GM21390 (cell line): ENCODE measurements around the gene TBC1D17.

ENCODE experiments used
- ATAC-seq: cut with Tn5 transposase; IDR thresholded peaks from one replicate; pipeline ENCODE4 v1.9.1; 2021; ENCODE audit not compliant: unreplicated experiment

The TBC1D17 gene

DNA sequence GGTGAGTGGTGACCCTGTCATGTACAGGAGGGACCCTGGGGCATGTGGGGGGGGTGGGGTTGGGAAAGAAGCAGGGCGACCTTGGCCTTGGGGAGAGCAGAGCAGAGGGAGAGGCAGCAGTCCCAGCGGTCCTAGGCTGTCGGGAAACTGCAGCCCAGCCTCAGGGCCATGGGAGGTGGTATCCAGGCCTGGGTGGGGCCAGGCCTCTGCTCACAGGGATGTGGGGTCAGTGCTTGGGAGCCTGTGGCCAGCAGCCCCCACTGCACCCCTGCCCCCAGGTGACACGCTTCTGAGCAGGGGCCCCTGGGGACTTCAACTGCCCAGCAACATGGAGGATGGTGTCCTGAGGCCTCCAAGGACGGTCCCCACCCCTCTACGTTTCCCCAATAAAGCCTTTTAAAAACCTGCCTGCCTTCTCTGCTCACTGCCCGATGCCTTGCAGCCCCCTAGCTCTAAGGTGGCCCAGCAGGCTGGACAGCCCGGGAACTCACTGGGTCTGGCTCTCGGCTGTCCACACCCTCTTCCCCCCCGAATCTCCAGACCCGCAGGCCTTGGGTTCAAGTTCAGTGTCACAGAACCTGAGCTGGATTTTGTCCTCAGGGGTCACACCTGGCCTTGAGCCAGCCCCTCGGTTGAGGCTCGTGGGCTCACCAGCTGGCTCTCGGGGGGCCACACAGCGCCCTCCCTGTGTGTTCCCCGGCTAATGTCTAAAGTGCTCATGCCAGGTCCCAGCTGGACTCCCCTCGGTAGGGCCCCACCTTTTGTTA is 17.0 kb upstream of the TBC1D17 start:
- ATAC-seq, result no peak

DNA sequence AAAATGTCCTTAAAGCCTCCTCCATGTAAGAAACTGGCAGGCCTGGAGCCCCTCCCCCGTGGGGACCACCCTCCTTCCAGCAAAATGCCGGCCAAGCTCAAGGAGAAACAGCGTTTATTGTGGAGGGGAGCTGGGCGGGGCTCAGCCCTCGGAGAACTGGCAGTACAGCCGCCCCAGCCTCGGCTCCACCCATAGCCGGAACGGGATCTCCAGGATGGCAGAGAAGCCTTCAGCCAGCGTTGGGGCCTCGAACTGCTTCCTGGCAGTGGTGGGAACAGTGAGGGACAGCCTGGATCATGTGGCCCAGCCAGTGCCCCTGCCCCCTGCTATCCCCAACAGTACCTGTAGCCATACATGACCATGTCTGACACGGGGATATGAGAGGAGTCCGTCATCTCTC is 16.4 kb upstream of the TBC1D17 start:
- no peak for ATAC-seq

DNA sequence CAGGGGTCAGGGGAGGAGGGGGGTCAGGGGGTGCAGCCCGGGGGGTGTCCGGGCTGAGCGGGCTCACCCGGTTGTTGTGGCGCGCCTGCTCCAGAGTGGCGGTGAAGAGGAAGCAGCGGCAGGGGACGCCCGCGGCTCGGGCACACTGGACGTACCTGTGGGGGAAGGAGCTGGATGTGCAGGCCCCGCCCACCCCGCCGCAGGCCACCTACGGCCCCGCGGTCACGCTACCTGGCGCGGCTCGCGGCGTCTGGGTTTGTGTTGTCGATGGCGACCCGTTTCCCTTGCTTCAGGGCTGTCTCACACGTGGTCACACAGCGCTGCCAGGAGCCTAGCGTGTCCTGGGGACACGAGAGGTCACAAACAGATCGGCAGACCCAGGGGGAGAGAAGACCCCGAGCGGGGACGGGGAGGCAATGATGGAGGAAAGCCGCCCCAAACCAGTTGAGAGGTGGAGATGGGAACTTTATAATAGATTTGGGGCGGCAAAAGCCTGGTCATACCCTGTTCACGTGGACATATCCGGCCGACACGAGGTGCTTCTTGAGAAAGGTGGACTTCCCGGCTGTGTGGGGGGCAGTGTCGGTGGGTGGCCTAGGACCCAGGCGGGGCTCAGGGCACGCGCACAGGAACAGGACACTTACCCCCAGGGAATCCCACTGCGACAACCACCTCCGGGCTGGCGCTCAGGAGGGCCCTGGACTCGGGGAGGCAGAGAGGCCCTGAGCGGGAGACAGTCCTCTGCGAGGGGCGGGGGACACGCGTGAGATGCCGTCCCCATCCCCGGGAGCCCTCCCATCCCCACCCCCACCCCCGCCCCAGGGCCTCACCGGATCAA is 15.7 kb upstream of the TBC1D17 start:
- ATAC-seq, result no peak

DNA sequence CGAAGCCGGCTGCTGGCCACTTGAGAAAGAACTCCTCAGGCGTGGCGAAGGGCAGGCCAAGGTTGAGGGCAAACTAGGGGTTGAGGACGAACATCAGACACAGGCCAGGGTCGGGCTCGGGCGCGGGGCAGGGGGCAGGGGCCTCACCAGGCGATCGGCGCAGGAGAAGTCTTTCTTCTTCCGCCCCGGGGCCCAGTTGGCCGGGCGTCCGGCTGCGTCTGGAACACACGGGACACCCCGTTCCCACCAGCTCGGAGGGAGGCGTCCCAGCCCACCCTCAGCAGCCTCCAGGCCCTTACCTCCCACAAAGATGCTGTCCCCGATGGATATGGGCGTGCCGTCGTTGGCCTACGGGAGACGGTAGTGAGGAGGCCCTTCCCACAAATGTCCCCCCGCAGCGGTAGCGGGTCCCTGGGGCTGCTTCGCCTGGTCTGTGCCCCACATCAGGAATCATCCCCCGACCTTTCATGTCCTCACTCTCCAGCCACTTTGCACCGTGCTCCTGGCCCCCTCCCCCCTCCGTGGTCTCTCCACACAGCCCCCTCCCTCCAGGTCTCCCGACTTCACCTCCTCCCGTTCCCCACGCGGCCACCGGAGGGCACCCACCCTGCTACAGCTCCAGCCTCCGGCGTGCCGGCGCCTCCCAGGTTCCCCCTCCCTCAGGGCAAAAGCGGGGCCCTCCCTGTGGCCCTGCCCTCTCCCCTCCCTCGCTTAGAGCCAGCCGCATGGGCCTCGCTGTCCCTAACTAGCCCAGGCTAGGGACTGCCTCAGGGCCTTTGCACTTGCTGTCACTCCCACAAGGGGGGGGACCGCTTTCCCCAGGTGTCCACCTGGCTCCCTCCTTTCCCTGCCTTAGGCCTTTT is 14.9 kb upstream of the TBC1D17 start:
- ATAC-seq, result no peak

DNA sequence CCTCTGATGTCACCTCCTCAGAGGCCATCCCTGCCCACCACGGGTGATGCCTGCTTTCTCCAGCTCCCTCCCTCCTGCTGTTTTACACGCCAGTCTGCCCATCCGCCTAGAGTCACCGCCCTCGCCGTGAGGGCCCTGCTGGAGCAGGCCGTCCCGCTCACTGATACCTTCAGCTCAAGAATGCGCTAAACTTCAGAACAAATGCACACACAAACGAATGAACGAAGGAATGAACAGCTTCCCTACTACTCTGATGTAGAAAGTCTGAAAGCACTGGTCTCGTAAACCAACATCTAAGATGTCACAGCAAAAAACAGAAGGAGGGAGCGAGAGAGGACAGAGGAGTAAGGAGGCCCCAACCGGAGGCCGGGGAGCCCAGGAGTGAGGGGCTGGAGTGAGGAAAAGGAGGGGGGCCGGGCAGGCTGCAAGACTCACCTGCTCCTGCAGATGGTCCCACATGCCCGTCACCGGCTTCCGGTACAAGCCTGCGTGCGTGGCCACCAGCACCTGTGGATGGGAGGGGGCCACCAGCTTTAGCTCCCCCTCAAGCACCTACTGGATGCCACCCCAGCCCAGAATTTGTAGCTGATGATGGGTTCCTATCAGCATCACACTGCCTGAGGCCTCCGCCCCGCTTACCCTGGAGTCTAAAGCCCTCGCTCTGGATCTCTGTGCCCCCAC is 14.1 kb upstream of the TBC1D17 start:
- ATAC-seq, result no peak

DNA sequence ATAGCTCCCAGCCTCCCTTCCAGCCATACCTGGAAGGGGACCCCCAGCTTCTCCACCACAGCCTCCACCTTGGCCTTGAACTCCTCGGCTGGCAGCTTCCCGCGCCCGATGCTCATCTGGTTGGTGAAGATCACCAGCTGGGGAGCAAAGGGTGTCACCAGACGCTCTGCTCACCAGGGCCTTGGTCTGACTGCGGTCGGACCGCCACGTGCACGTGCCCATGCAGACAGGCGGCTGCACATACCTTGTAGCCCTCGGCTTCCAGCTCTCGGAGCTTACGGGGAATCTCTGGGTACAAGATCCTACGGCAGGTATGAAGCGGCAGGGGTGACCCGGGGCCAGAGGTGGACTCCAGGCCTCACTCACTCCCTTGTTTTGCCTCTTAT is 13.6 kb upstream of the TBC1D17 start:
- no peak for ATAC-seq

DNA sequence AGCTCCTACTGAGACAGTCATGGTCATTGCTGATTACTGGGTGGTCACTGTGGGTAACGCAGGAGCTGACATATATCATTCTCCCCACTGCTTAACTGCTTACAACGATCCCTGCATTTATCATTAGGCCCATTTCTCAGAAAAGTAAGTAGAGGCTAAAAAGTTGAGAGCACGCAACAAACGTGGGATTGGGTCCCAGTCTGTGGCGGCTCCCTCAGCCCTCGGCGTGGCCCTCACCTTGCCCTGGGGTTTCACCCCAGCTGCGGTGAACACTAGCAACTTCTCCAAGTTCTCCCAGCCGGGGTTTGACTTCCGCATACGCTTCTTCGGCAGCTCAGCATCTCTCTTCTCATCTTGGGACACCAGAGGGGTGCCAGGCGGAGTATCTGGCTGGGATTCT is 12.6 kb upstream of the TBC1D17 start:
- ATAC-seq, result no peak

DNA sequence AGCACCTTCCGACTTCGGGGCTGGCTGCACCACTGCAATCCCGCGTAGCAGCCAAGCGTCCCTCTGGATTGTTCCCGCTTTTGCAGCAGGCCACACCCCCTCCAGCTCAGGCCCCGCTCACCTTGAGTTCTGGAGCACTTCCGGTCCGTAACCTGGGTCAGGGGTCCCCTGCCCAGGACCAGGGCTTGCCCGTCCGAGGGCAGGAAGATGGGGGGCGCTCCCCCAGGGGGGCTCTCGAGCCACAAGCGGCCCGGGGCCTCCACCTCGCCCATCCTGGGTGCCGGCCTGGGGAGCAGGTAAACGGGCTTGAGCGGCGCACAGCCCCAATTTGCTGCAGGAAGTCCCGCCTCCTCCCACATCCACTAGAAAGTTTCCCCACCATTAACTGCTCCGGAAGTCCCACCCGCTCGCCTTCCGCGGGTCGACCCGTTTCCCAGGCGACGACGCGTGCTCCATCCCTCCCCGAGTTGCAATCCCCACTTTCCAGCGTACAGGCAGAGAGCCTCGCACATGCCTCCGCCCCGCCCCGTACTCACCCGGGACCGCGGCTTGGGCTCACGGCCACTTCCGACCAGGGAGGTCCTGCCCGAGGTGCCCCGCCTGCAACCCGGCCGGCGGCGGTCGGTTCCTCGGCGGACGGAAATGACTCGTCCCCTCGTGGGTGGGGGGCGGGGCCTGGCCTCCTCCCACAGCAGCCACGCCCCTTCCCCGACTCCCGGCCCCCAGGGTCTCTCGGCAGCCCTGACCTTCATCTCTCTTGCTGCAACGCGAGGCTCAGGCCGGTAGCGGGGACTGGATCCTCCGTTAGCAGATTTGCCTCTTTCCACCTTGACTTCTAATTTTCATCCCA is 10.3 kb upstream of the TBC1D17 start, which contains the start of gene PNKP:
Gene PNKP, minus strand, starts transcription at position 644 of the 850 bp plus-strand sequence. Its CDS starts 372 bp downstream, at position 272.
- ATAC-seq, result peak; percentile 38

DNA sequence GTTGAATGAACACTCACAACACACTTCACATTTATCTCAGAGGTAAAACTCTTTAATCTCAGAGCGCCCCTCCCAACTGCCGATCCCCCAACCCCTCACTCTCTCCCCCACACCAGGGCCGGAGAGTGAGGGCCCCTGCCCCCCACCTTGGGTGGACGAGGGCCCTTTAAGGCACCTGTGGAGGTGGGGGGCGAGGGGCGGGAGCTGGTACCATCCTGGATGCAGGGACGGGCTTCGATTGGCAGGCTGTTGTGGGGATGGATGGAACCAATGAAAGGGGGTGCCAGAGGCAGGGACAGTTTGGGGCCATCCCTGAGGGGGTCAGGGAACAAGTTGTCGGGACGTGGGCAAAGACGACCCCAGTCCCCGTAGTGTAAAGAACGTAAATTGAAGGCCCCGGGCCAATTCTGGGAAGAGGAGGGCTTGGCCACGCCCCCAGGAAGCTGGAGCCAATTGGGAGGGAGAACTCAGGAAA is 8.5 kb upstream of the TBC1D17 start:
- peak; percentile 11 for ATAC-seq

DNA sequence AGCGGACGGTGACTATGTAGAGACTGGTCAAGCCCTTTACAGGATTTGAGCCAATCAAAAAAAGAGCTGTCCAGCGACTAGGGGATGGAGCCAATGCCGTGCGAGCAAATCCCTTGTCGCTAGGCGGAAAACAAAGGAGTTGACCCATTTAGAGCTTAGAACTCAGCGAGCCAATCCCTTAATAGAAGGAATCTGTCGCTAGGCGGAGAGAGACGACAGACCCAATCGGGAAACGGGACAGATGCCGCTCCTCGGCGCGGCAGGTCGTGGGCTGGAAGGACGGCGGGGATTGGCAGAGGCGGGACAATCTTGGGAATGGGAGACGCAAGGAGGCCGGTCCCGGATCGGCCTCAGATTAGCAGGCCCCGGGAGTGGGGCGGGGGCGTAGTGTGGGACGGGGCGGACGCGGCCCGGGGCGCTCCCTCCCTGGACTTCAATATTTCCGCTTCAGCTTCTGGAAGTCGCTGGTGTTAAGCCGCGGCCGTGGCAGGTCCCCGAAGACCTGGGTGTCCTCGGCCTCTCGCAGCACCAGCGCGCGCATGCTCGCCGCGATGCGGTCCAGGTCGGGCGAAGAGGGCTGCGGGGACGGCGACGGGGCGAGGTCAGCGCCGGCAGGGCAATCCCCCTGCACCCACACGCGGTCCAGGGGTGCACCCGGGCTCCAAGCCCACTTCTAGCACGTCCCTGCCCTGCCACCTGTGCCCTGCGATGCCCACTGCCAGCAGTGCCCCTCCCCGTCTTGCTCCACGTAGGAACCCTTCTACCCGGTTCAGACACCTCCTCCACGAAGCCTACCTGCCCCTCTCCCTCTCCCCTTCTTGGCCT is 7.8 kb upstream of the TBC1D17 start:
- ATAC-seq, result peak; percentile 55

DNA sequence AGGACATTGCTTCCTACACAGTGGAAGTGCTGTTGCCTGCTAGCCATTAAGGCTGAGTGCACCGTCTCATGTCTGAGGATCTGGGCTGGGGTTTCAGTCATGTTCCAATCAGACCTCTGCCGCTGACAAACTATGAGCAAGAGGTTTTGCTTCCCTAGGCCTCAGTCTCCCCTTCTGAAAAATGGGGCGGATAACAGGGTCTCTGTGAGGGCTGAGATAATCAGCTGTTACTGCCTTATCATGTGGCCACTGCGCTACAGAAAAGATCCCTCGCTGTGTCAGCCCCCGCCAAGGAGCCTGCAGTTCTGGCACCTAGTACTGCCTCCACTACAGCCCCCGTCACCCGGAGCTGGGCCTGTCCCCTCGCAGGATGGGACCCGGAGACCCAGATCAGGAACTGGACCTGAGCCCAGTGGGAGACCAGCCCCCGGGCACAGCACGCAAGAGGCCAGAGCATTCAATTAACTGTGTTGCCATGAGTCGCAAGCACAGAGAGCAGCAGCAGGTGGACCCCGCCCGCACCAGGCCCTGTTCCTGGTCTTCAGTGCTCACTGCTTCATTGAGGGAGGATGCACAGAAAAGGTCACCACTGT is 7.1 kb upstream of the TBC1D17 start:
- no peak for ATAC-seq

DNA sequence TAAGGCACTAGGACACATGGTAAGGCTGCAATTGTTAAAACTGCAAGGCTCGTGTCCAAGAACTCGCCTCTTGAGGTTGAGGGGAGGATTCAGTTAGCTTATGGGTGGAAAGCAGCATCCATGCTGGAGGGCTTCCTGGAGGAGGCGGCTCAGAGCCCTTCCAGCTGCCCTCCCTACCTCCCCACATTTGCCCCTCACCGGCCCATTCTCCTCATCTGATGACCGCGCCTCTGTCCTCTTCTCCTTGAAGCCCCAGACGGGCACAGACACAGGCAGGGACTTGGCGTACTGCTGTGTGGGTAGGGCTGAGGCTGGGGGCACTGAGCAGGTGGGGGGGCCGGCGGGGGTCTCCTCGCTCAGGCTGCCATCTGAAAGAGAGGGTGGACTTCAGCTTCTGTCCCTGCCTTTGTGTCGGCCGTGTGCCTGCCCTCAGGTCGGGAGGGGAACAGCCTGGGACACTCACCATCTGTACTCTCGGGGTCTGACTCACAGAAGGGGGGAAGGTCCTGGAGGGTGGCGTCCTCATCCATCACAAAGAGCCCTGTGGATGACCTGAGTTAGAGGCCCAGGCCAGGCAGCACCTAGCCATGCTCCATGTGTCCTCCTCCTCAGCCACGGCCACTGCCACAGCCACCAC is 6.0 kb upstream of the TBC1D17 start:
- no peak for ATAC-seq

DNA sequence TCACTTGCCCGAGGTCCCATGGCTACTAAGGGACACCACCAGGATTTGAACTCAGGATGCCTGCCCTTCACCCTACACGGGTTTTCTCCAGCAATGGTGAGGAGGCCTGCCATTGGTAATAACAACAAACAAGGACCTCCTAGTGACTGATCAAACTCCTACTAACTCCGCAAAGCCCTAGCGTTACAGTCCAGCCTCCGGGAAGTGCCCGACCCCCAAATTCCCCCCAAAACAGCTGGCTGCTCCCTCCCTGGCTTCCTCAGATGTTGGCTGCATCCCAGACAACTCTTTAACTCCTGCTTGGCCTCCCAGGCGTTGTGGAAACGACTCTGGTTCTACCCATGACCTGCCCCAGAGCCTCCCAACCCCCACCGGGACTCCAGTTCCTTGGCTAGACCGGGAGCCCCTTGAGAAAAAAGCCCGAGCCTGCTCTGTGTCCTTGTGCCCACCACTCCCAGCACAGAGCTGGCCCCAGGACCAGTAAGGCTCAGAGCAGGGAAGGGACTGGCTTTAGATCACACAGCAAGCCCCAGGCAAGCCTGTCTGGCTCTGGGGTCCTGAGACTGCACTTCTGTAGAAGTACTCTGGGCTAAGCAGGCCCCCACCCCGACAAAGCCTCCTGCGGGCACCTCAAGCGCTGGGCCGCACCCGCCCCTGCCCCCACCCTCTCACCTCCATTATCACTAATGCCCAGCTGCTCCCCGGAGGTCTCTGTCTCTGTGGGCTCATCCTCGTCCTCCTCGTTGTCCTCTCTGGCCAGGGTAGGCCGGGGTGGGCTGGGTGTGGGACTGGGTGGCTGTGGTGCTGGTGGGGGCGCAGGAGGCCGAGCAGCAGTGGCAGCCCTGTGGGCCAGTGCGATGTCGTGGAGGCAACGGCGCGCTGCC is 5.0 kb upstream of the TBC1D17 start:
- no peak for ATAC-seq

DNA sequence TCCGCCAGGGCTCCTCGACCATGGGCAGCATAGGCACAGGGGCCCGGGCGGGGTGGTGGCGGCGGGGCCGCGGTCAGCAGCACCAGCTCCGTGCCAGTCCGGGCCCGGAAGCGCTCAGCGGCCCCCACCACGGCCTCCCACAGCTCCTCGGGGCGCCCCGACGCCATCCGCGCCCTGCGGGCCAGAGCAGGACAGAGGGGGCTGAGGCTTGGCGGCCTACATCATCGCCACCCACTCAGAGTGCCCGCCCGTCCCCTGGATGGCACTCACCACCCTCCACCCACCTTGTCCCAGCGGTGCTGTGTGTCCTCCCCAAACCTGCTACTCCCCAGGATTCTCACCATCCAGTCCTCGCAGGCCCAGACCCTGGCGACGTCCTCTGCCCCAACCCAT is 4.4 kb upstream of the TBC1D17 start:
- ATAC-seq, result no peak

DNA sequence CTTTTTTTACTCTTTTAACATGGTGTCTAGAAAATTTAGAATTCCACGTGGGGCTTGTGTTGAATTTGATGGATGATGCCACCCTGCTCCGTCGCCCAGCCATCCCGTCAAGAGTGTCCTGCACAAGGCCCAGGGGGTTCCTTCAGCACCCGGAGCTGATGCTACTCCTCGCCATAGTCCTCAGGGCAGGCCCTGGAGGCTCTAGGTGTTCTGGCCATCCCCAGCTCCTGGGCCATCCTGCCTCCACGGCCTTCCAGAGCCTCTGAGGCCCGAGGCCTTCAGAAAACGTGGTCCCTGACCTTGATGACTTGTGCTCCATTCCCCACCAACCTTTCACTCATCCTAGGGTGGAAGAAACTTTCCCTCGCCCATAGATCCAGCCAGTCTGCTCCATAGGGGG is 3.7 kb upstream of the TBC1D17 start:
- ATAC-seq, result no peak

DNA sequence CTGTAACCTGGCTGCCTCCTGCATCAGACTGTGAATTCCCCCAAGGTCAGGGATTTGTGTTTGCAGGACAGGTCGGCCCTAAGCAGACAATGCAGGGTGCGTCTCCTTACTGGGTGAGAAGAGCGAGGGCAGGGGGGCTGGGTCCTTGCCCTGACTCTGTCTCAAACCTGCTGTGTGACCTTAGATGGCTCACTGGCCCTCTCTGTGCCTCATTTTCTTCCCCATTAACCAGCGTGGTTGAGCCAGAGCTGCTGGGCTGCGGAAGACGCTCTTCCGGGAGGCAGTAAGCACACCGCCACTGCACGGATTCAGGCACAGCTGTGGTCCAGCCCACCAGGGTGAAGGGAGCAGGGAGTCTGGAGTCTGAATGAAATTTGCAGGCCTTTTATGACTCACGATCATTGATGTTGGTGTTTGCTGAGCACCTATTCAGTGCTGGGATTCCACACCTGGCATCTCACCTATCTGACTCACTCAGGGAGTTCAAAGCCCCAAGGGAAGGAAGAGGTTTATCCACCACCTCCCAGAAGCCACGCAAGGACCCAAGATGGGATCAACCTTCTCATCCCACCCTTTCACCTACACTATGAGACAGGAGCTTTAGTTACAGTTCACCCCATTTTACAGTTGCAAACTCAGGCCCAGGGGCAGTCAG is 2.9 kb upstream of the TBC1D17 start:
- ATAC-seq, result no peak

DNA sequence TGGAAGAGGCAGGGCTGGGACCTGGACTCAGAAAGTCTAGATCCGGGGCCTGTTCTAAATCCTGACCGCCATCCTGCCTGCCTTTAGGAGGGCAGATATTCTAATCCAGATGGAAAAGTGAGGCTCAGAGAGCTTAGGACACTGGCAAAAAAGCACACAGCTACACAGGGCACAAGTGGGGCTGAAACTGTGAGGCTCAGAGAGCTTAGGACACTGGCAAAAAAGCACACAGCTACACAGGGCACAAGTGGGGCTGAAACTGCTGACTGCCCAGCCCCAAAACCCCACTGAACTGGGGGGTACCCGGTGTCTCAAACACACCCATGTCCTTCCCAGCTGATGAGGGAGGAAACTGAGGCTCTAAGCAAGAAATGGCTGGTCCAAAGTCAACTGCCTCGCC is 2.3 kb upstream of the TBC1D17 start:
- no peak for ATAC-seq
